ENCODE measurements around the gene KHDC4. TPM values are rescaled to one million over a fixed set of nuclear protein-coding genes. Genes with fewer than 3 reads are reported as not detected.
A peak's percentile ranks its signal among the peaks of the same experiment; 100 is the strongest.

Gene KHDC4
- total and polyA plus RNA-seq, 4 donors: 15.4 to 63.1 (median 34.6) TPM

DNA sequence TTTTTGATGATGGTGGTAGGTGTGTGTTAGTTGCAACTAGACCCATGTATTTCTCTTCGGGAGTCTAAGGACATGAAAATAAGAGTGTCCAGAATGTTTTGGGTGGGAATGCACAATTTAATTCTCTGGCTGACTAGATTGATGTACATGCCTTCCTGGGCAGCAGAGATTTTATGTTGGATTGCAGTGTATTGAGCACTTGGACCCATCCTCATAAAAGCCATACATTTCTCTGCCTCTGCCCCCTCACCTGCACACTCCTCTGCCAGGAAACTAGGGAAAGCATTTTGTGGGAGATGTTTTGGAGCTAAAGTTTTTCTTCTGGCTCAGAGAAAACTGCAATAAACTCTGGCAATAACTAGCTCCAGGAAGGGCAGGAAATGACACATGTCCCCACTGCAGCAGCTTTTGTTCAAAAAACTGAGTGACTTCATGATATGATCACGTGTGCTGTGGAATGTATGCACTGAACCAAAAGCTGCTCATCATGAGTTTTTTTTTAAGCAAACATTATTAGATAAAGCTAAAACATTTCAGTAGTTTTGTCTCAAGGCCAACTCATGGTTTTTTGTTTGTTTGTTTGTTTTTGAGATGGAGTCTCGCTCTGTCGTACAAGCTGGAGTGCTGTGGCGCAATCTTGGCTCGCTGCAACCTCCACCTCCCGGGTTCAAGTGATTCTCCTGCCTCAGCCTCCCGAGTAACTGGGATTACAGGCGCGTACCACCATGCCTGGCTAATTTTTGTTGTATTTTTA lies 40.6 kb downstream of the KHDC4 start:
- H3K27me3 ChIP-seq (ENCODE audit: control insufficient read depth in 3 of 3, insufficient read depth in 3 of 3, low read length in 2 of 3): no peaks in the 10 kb centered on the region
- DNase-seq (peak in 2 of 3 donors; percentile 73 to 76), ATAC-seq (ENCODE audit: insufficient read depth, low FRiP score) (no peak)
- TF ChIP-seq, protein P1, sequence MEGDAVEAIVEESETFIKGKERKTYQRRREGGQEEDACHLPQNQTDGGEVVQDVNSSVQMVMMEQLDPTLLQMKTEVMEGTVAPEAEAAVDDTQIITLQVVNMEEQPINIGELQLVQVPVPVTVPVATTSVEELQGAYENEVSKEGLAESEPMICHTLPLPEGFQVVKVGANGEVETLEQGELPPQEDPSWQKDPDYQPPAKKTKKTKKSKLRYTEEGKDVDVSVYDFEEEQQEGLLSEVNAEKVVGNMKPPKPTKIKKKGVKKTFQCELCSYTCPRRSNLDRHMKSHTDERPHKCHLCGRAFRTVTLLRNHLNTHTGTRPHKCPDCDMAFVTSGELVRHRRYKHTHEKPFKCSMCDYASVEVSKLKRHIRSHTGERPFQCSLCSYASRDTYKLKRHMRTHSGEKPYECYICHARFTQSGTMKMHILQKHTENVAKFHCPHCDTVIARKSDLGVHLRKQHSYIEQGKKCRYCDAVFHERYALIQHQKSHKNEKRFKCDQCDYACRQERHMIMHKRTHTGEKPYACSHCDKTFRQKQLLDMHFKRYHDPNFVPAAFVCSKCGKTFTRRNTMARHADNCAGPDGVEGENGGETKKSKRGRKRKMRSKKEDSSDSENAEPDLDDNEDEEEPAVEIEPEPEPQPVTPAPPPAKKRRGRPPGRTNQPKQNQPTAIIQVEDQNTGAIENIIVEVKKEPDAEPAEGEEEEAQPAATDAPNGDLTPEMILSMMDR (IDR thresholded peaks at IDR 0.05; ENCODE audit: control extremely low read depth, extremely low read depth): no peak
- no peaks in the 10 kb centered on the region for H3K9me3 ChIP-seq (ENCODE audit: control insufficient read depth in 4 of 4, insufficient read depth in 3 of 4, low read length in 3 of 4)
- H3K36me3 ChIP-seq (ENCODE audit: control insufficient read depth in 4 of 4, insufficient read depth in 4 of 4, low read length in 4 of 4): peaks cover 0 to 8% (median 5%) of the 10 kb centered on the region in 4 donors
- H3K4me1 ChIP-seq (ENCODE audit: control insufficient read depth in 5 of 5, insufficient read depth in 5 of 5, low read length in 5 of 5): peaks cover 4 to 11% (median 5%) of the 10 kb centered on the region in 5 donors
- H3K4me3 ChIP-seq: no peak overlapping the region
- H3K9ac ChIP-seq (ENCODE audit: insufficient read depth in 1 of 2, low read length in 2 of 2): peak overlapping the region in 1 of 2 donors; percentile 23
- H3K27ac ChIP-seq (ENCODE audit: low read depth in 1 of 2, low read length in 1 of 2): peak overlapping the region; percentile 80 to 86
- WGBS, 2 donors: 42 to 47% methylated on average over 10 of the region's 10 CpGs

DNA sequence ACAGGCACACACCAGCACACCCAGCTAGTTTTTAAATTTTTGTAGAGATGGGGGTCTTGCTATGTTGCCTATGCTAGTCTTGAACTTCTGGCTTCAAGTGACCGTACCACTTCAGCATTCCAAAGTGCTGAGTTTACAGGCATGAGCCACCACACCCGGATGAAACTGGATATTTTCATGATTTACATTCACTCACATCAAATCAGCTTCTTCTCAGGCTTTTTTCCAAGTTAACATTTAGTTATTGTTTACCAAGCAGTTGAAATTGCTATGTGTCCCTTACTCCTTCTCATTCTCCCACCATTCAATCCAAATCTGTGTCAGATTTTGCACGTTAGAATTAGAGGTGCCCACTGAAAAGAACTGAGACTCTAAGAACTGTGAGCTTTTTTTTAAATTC lies 41.4 kb downstream of the KHDC4 start:
- TF ChIP-seq, protein P1 (IDR thresholded peaks at IDR 0.05; ENCODE audit: control extremely low read depth, extremely low read depth): no peak
- Histone ChIP-seq H3K4me3 (no peak overlapping the region), H3K4me1 (ENCODE audit: control insufficient read depth in 5 of 5, insufficient read depth in 5 of 5, low read length in 5 of 5) (peaks cover 4 to 11% (median 5%) of the 10 kb centered on the region in 5 donors), H3K27ac (ENCODE audit: low read depth in 1 of 2, low read length in 1 of 2) (peak overlapping the region; percentile 73 to 79), H3K9me3 (ENCODE audit: control insufficient read depth in 4 of 4, insufficient read depth in 3 of 4, low read length in 3 of 4) (no peaks in the 10 kb centered on the region), H3K9ac (ENCODE audit: insufficient read depth in 1 of 2, low read length in 2 of 2) (no peak overlapping the region), H3K36me3 (ENCODE audit: control insufficient read depth in 4 of 4, insufficient read depth in 4 of 4, low read length in 4 of 4) (peaks cover 0 to 7% (median 4%) of the 10 kb centered on the region in 4 donors), H3K27me3 (ENCODE audit: control insufficient read depth in 3 of 3, insufficient read depth in 3 of 3, low read length in 2 of 3) (no peaks in the 10 kb centered on the region)
- peak; percentile 35 to 68 (median 37) for DNase-seq
- WGBS, 2 donors: 43 to 70% methylated on average over 3 of the region's 3 CpGs
- no peak for ATAC-seq (ENCODE audit: insufficient read depth, low FRiP score)

DNA sequence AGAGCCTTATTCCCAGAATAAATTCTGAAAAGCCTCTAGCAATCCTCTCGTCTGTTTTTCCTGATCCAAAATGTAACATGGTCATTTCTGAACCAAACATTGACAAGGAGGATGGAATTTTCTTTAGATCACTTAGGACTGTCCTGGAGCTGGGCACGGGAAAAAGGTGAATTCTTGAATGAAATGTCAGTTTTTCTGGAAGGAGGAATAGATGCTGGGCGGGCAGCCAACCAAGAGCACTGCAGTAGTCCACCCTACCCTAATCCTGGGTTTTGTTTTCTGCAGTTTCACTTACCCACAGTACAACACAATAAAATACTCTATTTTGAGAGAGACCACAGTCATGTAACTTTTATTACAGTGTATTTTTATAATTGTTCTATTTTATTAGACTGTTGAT lies 44.0 kb downstream of the KHDC4 start:
- Histone ChIP-seq H3K27ac (ENCODE audit: low read depth in 1 of 2, low read length in 1 of 2) (no peak overlapping the region), H3K4me1 (ENCODE audit: control insufficient read depth in 5 of 5, insufficient read depth in 5 of 5, low read length in 5 of 5) (peaks cover 4 to 11% (median 5%) of the 10 kb centered on the region in 5 donors), H3K27me3 (ENCODE audit: control insufficient read depth in 3 of 3, insufficient read depth in 3 of 3, low read length in 2 of 3) (no peaks in the 10 kb centered on the region), H3K36me3 (ENCODE audit: control insufficient read depth in 4 of 4, insufficient read depth in 4 of 4, low read length in 4 of 4) (peaks cover 0 to 2% (median 0%) of the 10 kb centered on the region in 4 donors), H3K9me3 (ENCODE audit: control insufficient read depth in 4 of 4, insufficient read depth in 3 of 4, low read length in 3 of 4) (no peaks in the 10 kb centered on the region), H3K4me3 (no peak overlapping the region), H3K9ac (ENCODE audit: insufficient read depth in 1 of 2, low read length in 2 of 2) (no peak overlapping the region)
- TF ChIP-seq, protein P1 (IDR thresholded peaks at IDR 0.05; ENCODE audit: control extremely low read depth, extremely low read depth): no peak
- ATAC-seq (ENCODE audit: insufficient read depth, low FRiP score) (no peak), DNase-seq (no peak)
- WGBS, 2 donors: 59 to 75% methylated on average over 3 of the region's 3 CpGs

Measured in lung (tissue), 12 donors.